ENCODE results near the gene UGT1A4. TPM values are rescaled to one million over a fixed set of nuclear protein-coding genes. Genes with fewer than 3 reads are reported as not detected.

UGT1A4 gene
- total and polyA plus RNA-seq, 2 of the 8 experiments (the other 6 are each of a cell fraction or from before 2014, with no cell fraction given), result not detected

- TF ChIP-seq CHD7 (IDR thresholded peaks at IDR 0.05; ENCODE audit: insufficient replicate concordance, low read length) (no peak), KDM4A (IDR thresholded peaks at IDR 0.05; ENCODE audit: low read depth, low read length, severe bottlenecking) (no peak), RAD21 (IDR thresholded peaks at IDR 0.05 in 1 of 2, conservative IDR thresholded peaks at IDR 0.05 in 1 of 2; ENCODE audit: low read depth in 2 of 2, low read length in 2 of 2) (no peak), SAP30 (IDR thresholded peaks at IDR 0.05; ENCODE audit: insufficient read depth, insufficient replicate concordance, low read length) (no peak)
Measured at GRCh38 chr2:233718552-233718951, at the start of gene UGT1A4 (continued).
